GM21723 (cell line): ENCODE measurements around the gene ISG20L2.

ENCODE experiments used
- ATAC-seq: cut with Tn5 transposase; IDR thresholded peaks from one replicate; pipeline ENCODE4 v1.9.1; 2021; ENCODE audit warnings: mild to moderate bottlenecking, moderate library complexity; ENCODE audit not compliant: unreplicated experiment

ISG20L2 gene

GRCh38 chr1:156755527-156755950 lies 27.0 kb upstream of the ISG20L2 start:
- no peak for ATAC-seq

- no peak for ATAC-seq
These were observed 25.7 kb upstream of the ISG20L2 start for GRCh38 chr1:156754219-156754618.

- ATAC-seq, result no peak
These were observed 24.4 kb upstream of the ISG20L2 start for GRCh38 chr1:156752843-156753482.

- ATAC-seq, result peak; percentile 58
These were observed 23.4 kb upstream of the ISG20L2 start for GRCh38 chr1:156751757-156752481.

GRCh38 chr1:156751451-156751756 lies 22.8 kb upstream of the ISG20L2 start, which contains the start of gene HDGF:
HDGF (minus strand) TSS chr1:156751675; CDS start chr1:156751429, 246 bp downstream.
- ATAC-seq, result peak; percentile 22

GRCh38 chr1:156750711-156751450 lies 22.3 kb upstream of the ISG20L2 start:
- peak; percentile 4 for ATAC-seq

GRCh38 chr1:156750191-156750672 lies 21.7 kb upstream of the ISG20L2 start:
- ATAC-seq, result no peak

- no peak for ATAC-seq
These were observed 21.0 kb upstream of the ISG20L2 start for GRCh38 chr1:156749419-156750118.

- no peak for ATAC-seq
These were observed 20.3 kb upstream of the ISG20L2 start for GRCh38 chr1:156748670-156749418.

GRCh38 chr1:156747742-156748669 lies 19.4 kb upstream of the ISG20L2 start:
- ATAC-seq, result no peak

- no peak for ATAC-seq
These were observed 18.4 kb upstream of the ISG20L2 start for GRCh38 chr1:156746728-156747631.

GRCh38 chr1:156746406-156746727 lies 17.8 kb upstream of the ISG20L2 start:
- ATAC-seq, result no peak

- no peak for ATAC-seq
These were observed 17.3 kb upstream of the ISG20L2 start for GRCh38 chr1:156745881-156746280.

GRCh38 chr1:156744786-156745419 lies 16.3 kb upstream of the ISG20L2 start:
- no peak for ATAC-seq

GRCh38 chr1:156744344-156744743 lies 15.8 kb upstream of the ISG20L2 start:
- no peak for ATAC-seq

GRCh38 chr1:156743367-156744302 lies 15.1 kb upstream of the ISG20L2 start:
- no peak for ATAC-seq

- ATAC-seq, result no peak
These were observed 14.2 kb upstream of the ISG20L2 start for GRCh38 chr1:156742801-156743200.
